Right lobe of liver (tissue), 4 donors: ENCODE measurements around the gene KCNMA1.

ENCODE experiments used
- CTCF ChIP-seq, 4 donors: fragments of 200-600 bp in 3 of 4; fragments of 450-650 bp in 1 of 4; IDR thresholded peaks; one replicate each; pipeline versions ENCODE4 v1.5.1 to v1.8.0; 2016 to 2022; ENCODE audit warnings: antibody characterized with exemption in 4 of 4, mild to moderate bottlenecking in 2 of 4
- POLR2A ChIP-seq: fragments of 450-650 bp; IDR thresholded peaks from one replicate; pipeline ENCODE4 v1.6.1; 2017; ENCODE audit warnings: antibody characterized with exemption, mild to moderate bottlenecking
- donor health status: DM: no; HTN: no; CAD: no.
- donor health status: DM: no; HTN: no; CAD: no.
- donor health status: DM: no; HTN: yes; CAD: no.

- no peak for TF ChIP-seq CTCF (IDR thresholded peaks at IDR 0.05)
- TF ChIP-seq POLR2A = no peak
Measured at GRCh38 chr10:77431209-77431611, 206.4 kb downstream of the KCNMA1 start.
